ENCODE measurements around the gene CD63.

The CD63 gene

DNA sequence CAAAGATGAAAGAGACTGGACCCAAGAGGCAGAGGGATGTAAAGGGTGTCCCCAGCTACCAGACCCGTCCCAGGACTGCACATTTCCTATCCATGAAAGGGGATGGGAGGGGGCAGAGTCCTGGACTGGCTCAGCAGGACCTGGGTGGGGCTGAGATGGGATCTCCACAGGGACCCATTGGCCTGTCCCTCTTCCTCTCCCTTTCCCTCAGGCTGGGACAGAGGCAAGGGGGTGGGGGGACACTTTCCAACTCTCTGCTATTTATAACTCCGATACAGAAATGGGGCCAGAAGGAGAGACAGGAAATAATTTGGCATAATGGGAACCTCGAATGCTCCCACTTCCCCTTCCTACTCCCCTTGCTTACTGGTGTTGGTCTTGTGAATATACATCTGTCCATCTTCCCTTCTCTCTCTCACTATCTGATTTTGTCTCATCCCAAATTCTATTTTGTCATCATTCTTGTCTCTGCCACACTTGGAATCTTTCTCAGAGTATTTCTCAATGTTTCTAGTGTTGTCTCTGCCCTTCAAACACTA is 20.0 kb downstream of the CD63 start:
- DNase-seq (ENCODE audit: low read depth) = no peak
- peak overlapping the region; percentile 57 for H3K4me3 ChIP-seq (ENCODE audit: low read depth, low read length)

DNA sequence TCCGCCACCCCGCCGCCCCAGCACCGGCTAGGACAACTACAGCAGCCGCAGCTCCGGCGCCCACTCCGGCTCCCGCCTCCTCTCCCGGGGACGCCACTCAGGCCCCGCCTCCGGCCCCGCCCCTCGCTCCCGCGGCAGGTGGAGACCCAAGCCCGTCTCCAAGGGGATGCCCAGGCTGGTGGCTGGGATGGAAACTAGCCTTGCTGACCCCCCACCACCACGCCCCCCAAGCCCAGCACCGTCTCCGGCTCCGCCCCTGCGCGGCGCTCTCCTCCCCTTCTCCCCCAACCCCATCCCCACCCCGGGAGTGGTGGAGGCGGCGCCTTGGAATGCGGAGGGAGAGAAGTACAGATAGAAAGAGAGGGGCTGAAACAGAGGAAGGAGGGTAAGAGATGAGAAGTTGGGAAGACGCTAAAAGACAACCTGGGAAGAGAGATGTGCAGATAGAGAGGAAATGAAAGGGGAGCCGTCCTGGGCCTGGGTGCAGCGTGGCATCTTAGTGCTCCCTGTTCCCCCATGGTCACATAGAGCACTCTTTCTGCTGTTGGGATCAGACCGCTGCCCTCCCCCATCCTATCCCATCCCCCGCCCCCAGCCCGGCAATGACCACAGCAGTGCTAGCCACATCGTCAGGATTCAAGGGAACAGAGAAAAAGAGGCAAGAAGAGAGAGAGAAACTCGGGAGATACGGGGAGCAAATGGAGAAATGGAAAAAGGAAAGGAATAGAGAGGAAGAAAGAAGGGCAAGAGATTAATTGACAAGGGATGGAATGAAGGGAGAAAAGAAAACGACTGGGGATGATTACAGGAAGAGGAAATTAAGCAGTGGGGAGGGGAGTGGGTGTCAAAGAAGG is 20.7 kb downstream of the CD63 start, which contains the start of gene ITGA7:
Gene ITGA7 (minus strand): TSS at position 64 of the 854 bp plus-strand sequence. CDS start 222 bp downstream, outside the sequence.
- H3K4me3 ChIP-seq (ENCODE audit: low read depth, low read length) = peak within 1 kb of the TSS; percentile 57
- DNase-seq (ENCODE audit: low read depth) = no peak

DNA sequence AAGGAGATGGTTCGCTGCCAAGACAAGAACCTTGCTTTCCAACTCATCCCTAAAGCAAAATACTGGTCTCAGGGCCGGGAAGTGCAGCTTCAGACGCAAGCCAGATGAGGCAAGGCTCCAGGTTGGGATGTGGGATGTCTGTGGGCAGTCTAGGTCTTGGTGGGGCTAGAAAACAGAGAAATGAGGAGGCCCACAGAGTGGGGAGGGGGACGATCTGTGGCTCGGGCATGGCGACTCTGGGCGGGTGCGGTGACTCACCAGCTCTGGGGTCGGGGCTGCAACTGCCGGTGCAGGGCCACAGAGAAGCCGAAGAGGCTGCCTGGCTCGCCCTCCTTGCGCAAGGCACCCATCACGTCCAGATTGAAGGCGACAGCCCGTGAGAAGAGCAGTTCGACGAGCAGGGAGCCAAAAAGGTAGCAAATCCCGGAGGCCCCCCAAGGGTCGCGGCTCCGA is 21.6 kb downstream of the CD63 start:
- no peak for DNase-seq (ENCODE audit: low read depth)
- H3K4me3 ChIP-seq (ENCODE audit: low read depth, low read length) = peak overlapping the region; percentile 57

GRCh38 chr12:55706568-55707218 is 22.1 kb downstream of the CD63 start:
- H3K4me3 ChIP-seq (ENCODE audit: low read depth, low read length) = peak overlapping the region; percentile 57
- DNase-seq (ENCODE audit: low read depth) = no peak

- H3K4me3 ChIP-seq (ENCODE audit: low read depth, low read length) = peak overlapping the region; percentile 57
Measured at GRCh38 chr12:55705782-55706402, 22.9 kb downstream of the CD63 start.

DNA sequence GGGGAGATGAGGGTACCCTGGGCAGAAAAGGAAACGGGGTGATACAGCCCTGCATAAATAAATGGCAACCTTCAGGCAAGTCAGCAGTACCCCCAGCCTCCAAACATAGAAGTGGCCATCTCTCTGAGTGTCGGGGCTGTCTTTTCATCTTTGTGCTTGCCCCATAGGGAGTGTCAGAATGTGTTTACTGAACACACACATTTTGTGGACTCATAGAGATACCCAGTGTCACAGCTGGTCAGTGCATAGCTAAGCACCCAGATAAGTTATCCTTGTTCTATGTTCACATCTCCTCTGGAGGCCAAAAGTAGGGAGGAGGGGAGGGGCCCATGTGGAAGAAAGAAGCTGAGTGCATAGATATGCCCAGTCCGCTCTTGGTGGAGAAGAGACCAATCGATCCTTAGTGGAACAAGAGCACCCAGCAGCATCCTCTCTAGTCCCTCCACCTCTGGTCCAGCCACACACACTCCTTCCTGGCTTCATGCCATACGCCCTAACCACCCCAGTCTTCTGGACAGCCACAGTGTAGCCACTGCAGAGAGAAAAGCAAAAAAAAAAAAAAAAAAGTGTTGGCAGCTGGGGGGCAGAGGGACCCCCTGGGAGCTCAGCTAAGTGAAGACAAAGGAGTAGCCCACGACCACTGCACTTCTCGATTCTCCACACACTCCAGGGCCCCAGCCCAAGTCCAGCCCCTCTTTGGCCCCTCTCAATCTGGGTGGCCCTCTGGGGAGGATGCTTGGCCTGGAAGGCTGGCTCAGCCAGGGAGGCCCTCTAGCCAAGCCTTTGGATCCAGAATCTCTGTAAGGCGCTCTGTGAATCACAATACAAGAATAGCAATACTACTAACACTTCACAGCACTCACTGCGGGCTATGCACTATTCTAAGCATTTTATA is 23.7 kb downstream of the CD63 start:
- DNase-seq (ENCODE audit: low read depth) = no peak
- H3K4me3 ChIP-seq (ENCODE audit: low read depth, low read length) = peak overlapping the region; percentile 57

More at GRCh38 chr12:55705782-55706402, 22.9 kb downstream of the CD63 start:
- no peak for DNase-seq (ENCODE audit: low read depth)

DNA sequence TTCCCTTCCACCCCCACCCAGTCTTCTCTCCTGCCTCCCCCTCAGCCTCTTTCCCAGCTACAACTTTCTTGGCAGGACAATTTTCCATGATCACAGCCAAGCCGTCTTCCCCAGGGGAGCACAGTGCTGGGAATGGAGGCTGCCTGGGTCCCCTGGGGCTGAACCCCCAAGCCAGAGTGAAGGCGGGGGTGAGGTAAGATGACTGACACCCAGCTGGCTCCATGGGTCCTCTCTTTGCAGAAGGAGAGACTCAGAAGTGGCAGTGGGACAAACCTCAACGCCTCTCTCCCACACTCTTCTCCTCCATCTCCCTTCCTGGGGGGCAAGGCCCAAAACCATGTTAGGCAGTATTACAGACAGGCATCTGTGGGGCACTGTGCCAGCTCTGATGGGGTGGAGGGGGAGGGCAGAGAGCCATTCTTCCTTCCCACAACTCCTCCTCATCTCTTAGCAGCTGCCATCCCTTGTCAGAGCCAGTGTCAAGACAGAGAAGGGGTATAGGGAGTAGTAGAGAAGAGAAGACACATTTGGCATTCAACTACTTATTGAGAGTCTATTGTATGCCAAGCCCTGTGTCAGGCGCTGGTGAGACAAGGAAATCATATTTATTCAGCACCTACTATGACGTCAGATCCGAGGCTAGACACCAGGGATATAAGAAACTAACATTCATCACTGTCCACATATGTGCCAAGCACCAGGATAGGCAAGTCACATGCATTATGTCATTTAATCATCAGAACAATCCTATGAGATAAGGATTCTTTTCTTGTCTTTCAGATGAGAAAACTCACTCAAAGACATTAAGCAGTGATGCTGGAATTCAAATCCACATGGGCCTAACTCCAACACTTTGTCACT is 24.7 kb downstream of the CD63 start:
- peak overlapping the region; percentile 57 for H3K4me3 ChIP-seq (ENCODE audit: low read depth, low read length)
- DNase-seq (ENCODE audit: low read depth) = no peak

DNA sequence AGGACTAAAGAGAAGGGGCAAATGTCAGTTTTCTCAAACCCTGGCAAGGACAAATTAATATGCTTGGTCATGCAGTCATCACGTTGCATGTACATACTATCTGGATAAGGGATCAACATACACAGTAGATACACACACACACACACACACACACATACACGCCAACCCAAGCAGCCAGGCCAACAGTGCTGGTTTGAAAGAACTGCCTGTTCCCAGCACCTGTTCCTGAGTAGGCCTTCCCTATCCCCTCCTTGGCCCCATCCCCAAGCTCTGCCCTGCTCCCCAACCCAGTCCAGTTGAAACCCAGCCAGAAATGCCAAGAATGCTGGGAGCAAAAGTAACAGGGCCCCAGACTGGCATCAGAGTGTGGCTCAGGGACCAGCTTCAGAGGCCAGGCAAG is 25.5 kb downstream of the CD63 start:
- DNase-seq (ENCODE audit: low read depth) = peak; percentile 69
- H3K4me3 ChIP-seq (ENCODE audit: low read depth, low read length) = peak overlapping the region; percentile 23

DNA sequence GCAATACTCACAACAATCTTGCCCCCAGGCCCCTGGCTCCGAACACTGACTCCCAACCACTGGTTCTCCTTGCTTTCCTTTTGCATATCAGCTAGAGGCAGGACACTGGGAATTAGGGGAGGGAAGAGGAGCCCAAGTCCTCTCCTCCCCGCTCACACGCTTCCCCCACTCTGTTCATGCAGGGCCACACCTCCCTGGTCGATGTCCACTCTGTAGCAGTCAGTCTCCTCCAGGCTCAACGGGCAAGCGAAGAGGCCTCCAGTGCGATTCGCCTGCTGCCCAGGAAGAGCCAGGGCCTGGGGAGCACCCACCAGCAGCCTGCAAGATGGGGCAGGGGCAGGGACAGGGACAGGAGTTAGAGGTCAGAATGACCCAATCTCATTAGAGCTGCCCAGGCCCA is 25.9 kb downstream of the CD63 start:
- no peak for DNase-seq (ENCODE audit: low read depth)
- no peak overlapping the region for H3K4me3 ChIP-seq (ENCODE audit: low read depth, low read length)

GRCh38 chr12:55700255-55701018 is 28.4 kb downstream of the CD63 start:
- no peak for DNase-seq (ENCODE audit: low read depth)
- no peak overlapping the region for H3K4me3 ChIP-seq (ENCODE audit: low read depth, low read length)

- no peak overlapping the region for H3K4me3 ChIP-seq (ENCODE audit: low read depth, low read length)
- no peak for DNase-seq (ENCODE audit: low read depth)
Measured at GRCh38 chr12:55699471-55700055, 29.2 kb downstream of the CD63 start.

- no peak overlapping the region for H3K4me3 ChIP-seq (ENCODE audit: low read depth, low read length)
- no peak for DNase-seq (ENCODE audit: low read depth)
Measured at GRCh38 chr12:55698965-55699364, 29.8 kb downstream of the CD63 start.

GRCh38 chr12:55698241-55698955 is 30.4 kb downstream of the CD63 start:
- DNase-seq (ENCODE audit: low read depth) = no peak
- no peak overlapping the region for H3K4me3 ChIP-seq (ENCODE audit: low read depth, low read length)

DNA sequence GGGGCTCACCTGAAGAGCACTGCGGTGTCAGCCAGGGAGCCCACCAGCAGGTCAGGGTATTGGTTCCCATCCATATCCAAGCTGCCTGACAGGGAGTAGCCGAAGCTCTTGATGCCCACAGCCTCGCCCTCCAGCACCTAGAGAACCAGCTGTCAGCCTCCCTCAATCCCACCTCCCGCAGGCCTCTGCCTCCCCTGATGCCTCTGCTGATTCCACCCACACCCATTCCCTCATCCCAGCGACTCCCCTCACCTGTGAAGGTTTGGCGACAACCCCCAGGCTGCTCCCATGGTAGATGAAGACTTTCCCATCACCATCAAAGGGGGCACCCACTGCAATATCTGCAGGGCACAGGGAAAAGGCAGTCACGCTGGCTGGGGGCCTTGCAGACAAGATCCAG is 31.1 kb downstream of the CD63 start:
- no peak for DNase-seq (ENCODE audit: low read depth)
- H3K4me3 ChIP-seq (ENCODE audit: low read depth, low read length) = no peak overlapping the region

DNA sequence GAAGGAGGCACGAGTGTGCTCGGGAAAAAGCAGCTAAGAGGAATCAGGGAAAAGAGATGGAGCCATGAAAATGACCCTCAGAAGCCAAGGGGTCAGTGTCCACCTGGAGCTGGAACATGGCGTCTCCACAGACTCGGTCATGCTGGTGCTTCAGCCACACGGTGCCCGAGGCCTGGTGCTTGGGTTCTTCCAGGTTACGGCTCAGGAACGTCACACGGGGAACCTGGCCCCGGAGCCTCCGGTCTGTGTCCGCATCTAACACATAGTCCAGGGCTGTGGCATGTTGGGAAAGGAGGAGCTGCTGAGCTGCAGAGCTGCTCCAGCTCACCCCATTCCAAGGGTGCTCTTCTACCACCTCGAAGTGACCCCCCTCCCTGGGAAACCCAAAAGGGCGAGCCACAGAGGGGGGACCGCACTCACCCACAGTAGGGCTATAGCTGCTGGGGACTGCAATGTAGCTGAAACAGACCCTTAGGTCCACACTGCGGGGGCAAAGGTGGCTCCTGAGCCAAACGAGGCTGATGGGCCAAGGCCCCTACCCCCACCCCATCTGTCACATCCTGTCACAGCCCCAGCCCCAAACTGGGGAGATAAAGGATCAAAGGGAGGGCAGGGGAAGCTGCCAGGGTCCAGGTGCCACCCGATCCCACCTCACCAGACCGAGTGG is 31.9 kb downstream of the CD63 start:
- H3K4me3 ChIP-seq (ENCODE audit: low read depth, low read length) = no peak overlapping the region
- no peak for DNase-seq (ENCODE audit: low read depth)

DNA sequence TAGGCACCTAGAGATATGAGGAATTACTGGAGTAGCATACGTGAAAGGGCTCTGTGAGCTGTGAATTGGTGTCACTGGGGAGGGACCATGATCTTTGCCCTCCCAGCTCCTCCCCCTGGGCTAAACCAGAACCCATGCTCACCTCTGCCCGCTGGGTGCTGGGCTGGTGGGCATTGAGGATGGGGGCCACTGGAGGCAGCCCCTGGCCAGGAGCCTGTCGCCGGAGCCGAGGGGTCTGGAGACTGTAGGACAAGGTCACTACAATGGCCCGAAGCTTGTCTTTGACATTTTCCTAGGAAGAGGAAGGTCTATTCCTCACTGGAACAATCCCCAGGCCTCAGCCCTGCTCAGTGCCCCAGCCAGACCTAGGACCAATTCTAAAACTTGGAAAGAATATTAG is 32.7 kb downstream of the CD63 start:
- DNase-seq (ENCODE audit: low read depth) = no peak
- no peak overlapping the region for H3K4me3 ChIP-seq (ENCODE audit: low read depth, low read length)

All from skeletal muscle cell (primary cell).